ENCODE measurements around the gene CBARP. TPM values are rescaled to one million over a fixed set of nuclear protein-coding genes. Genes with fewer than 3 reads are reported as not detected.
A peak's percentile ranks its signal among the peaks of the same experiment; 100 is the strongest.

CBARP gene
- total and polyA plus RNA-seq, 7 experiments from 2014 or later, result 0.15 to 0.27 TPM; not detected in 5

- H3K9me3 ChIP-seq (ENCODE audit: control insufficient read depth in 2 of 3, low read length in 3 of 3), result no peaks in the 10 kb centered on the region
- no peaks in the 10 kb centered on the region for H3K9me3 Mint-ChIP-seq
- peaks cover 0 to 77% (median 5%) of the 10 kb centered on the region in 3 experiments for H3K36me3 ChIP-seq (ENCODE audit: control insufficient read depth in 2 of 3, insufficient read depth in 3 of 3, low read length in 3 of 3)
- intact Hi-C loops (cut with micrococcal nuclease), result no loop called here
- peaks cover 0 to 1% (median 0%) of the 10 kb centered on the region in 5 donors for H3K36me3 Mint-ChIP-seq
- H3K27me3 ChIP-seq (ENCODE audit: control insufficient read depth in 2 of 2, insufficient read depth in 2 of 2, low read length in 2 of 2), result no peaks in the 10 kb centered on the region
- ATAC-seq (no peak), DNase-seq (no peak)
- H3K4me3 ChIP-seq (ENCODE audit: low read length), result no peak overlapping the region
- no peaks in the 10 kb centered on the region for H3K4me1 ChIP-seq (ENCODE audit: control insufficient read depth in 2 of 2, insufficient read depth in 2 of 2, low read length in 2 of 2)
- H3K27ac Mint-ChIP-seq, result no peak overlapping the region
- ChIA-PET CTCF (no interaction called here), POLR2A (no interaction called here)
- no peaks in the 10 kb centered on the region for H3K27me3 Mint-ChIP-seq
- H3K4me3 Mint-ChIP-seq, result no peak overlapping the region
- peaks cover 0 to 4% (median 0%) of the 10 kb centered on the region in 7 donors for H3K4me1 Mint-ChIP-seq
- no peak overlapping the region for H3K27ac ChIP-seq (ENCODE audit: low read depth, low read length)
These were observed 15.9 kb downstream of the CBARP start for GRCh38 chr19:1221904-1222255.

DNA sequence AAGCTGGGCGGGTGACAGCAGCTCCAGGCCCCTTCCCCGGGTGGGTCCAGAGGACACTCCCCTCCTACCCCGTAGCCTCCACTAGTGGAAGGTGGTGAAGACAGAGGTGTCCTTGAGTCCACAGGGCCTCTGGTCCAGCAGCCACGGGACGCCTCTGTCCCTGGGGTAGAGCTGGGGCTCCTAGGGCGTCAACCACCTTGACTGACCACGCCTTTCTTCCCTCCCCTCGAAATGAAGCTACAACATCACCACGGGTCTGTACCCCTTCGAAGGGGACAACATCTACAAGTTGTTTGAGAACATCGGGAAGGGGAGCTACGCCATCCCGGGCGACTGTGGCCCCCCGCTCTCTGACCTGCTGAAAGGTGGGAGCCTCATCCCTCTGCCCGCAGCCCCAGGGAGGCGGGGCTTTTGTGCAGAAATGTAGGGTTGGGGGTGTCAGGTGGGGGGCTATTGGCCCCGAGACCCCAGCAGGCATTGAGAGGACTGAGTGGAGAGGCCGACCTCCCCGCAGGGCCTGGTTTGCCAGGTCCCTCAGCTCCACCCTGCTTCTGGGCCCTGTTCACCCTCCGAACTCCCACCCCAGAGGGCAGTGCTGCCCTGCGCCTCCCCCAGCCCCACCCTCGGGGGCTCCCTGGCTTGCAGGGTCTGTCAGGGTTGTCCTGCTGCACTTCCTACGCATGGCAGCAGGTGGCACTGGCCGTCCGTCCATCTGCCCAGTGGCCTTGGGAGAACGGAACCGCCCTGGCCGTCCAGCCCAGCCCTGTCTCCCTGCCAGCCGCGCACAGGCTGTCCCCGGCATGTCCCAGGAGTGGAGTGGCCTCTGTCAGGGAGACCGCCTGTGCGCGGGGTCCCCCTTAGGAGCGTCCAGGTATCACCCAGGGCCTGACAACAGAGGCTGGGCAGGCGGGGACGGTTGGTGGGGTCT lies 16.6 kb downstream of the CBARP start:
- peak; percentile 33 for ATAC-seq
- Histone ChIP-seq H3K36me3 (ENCODE audit: control insufficient read depth in 2 of 3, insufficient read depth in 3 of 3, low read length in 3 of 3) (peaks cover 0 to 71% (median 5%) of the 10 kb centered on the region in 3 experiments), H3K27ac (ENCODE audit: low read depth, low read length) (no peak overlapping the region), H3K4me3 (ENCODE audit: low read length) (no peak overlapping the region), H3K27me3 (ENCODE audit: control insufficient read depth in 2 of 2, insufficient read depth in 2 of 2, low read length in 2 of 2) (no peaks in the 10 kb centered on the region), H3K4me1 (ENCODE audit: control insufficient read depth in 2 of 2, insufficient read depth in 2 of 2, low read length in 2 of 2) (no peaks in the 10 kb centered on the region), H3K9me3 (ENCODE audit: control insufficient read depth in 2 of 3, low read length in 3 of 3) (no peaks in the 10 kb centered on the region)
- Mint-ChIP-seq H3K9me3 (no peaks in the 10 kb centered on the region), H3K4me1 (peaks cover 0 to 6% (median 0%) of the 10 kb centered on the region in 7 donors), H3K4me3 (no peak overlapping the region), H3K27me3 (no peaks in the 10 kb centered on the region), H3K36me3 (peaks cover 0 to 1% (median 0%) of the 10 kb centered on the region in 5 donors), H3K27ac (no peak overlapping the region)
- intact Hi-C loops (cut with micrococcal nuclease), result no loop called here
- ChIA-PET CTCF (interaction anchor here (0.6 kb wide), 1 partner anchor 365 kb away, joined by 3 read pairs; no protein-coding TSS in a partner anchor), POLR2A (interaction anchor here (1.1 kb wide), 1 partner anchor 48 kb away, joined by 3 read pairs; the partner anchor contains the start of gene CIRBP)
- no peak for DNase-seq

DNA sequence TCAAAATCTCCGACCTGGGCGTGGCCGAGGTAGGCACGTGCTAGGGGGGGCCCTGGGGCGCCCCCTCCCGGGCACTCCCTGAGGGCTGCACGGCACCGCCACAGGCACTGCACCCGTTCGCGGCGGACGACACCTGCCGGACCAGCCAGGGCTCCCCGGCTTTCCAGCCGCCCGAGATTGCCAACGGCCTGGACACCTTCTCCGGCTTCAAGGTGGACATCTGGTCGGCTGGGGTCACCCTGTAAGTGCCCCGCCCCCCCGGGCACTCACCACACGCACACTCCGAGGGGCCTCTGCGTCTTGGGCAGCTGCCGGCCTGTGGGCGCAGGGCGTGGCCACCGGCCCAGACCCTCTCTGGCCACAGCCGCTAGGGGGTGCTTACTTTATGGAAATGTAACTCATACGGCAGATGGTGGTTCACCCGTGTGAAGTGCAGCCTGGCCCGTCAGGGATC lies 17.3 kb downstream of the CBARP start:
- Histone ChIP-seq H3K27me3 (ENCODE audit: control insufficient read depth in 2 of 2, insufficient read depth in 2 of 2, low read length in 2 of 2) (no peaks in the 10 kb centered on the region), H3K36me3 (ENCODE audit: control insufficient read depth in 2 of 3, insufficient read depth in 3 of 3, low read length in 3 of 3) (peaks cover 0 to 64% (median 5%) of the 10 kb centered on the region in 3 experiments), H3K4me3 (ENCODE audit: low read length) (no peak overlapping the region), H3K4me1 (ENCODE audit: control insufficient read depth in 2 of 2, insufficient read depth in 2 of 2, low read length in 2 of 2) (no peaks in the 10 kb centered on the region), H3K27ac (ENCODE audit: low read depth, low read length) (no peak overlapping the region), H3K9me3 (ENCODE audit: control insufficient read depth in 2 of 3, low read length in 3 of 3) (no peaks in the 10 kb centered on the region)
- Mint-ChIP-seq H3K27ac (no peak overlapping the region), H3K27me3 (no peaks in the 10 kb centered on the region), H3K9me3 (no peaks in the 10 kb centered on the region), H3K36me3 (peaks cover 0 to 1% (median 0%) of the 10 kb centered on the region in 5 donors), H3K4me3 (no peak overlapping the region), H3K4me1 (peaks cover 0 to 6% (median 0%) of the 10 kb centered on the region in 7 donors)
- ATAC-seq, result no peak
- no peak for DNase-seq
- intact Hi-C loops (cut with micrococcal nuclease), result no loop called here
- CTCF ChIA-PET, result no interaction called here
- POLR2A ChIA-PET, result interaction anchor here (1.1 kb wide), 1 partner anchor 49 kb away, joined by 3 read pairs; the partner anchor contains the start of gene CIRBP

DNA sequence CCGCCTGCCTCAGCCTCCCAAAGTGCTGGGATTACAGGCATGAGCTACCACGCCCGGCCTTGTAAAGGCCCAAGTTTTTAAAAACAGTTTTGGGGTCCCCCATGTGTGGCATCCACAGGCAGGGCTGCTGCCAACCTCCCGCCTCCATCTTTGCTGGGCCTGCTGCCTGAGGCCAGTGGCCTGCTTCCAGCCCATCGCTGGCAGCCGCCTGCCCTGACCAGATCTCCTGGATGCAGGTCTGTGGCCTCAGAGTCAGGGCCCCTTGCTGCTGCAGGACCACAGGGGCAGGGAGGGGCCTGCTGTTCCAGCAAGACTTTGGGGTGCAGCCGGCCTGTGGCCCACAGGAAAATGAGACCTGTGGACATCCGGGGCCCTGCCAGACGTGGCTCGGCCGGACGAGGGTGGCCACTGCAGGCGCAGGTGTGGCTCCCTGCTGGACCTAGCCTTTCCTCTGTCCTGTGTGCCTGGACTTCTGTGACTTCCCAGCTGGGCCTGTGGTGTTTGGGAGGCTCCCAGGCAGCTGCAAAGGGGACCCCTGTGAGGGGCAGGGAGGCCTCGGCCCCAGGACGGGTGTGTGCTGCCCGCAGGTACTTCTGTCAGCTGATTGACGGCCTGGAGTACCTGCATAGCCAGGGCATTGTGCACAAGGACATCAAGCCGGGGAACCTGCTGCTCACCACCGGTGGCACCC lies 17.9 kb downstream of the CBARP start:
- Mint-ChIP-seq H3K36me3 (peaks cover 0 to 1% (median 0%) of the 10 kb centered on the region in 5 donors), H3K27ac (no peak overlapping the region), H3K9me3 (no peaks in the 10 kb centered on the region), H3K4me1 (peaks cover 0 to 6% (median 0%) of the 10 kb centered on the region in 7 donors), H3K27me3 (no peaks in the 10 kb centered on the region), H3K4me3 (no peak overlapping the region)
- no peak overlapping the region for H3K4me3 ChIP-seq (ENCODE audit: low read length)
- H3K27ac ChIP-seq (ENCODE audit: low read depth, low read length), result no peak overlapping the region
- H3K4me1 ChIP-seq (ENCODE audit: control insufficient read depth in 2 of 2, insufficient read depth in 2 of 2, low read length in 2 of 2), result no peaks in the 10 kb centered on the region
- H3K36me3 ChIP-seq (ENCODE audit: control insufficient read depth in 2 of 3, insufficient read depth in 3 of 3, low read length in 3 of 3), result peaks cover 0 to 65% (median 5%) of the 10 kb centered on the region in 3 experiments
- no peak for ATAC-seq
- H3K9me3 ChIP-seq (ENCODE audit: control insufficient read depth in 2 of 3, low read length in 3 of 3), result no peaks in the 10 kb centered on the region
- POLR2A ChIA-PET, result interaction anchor here (0.7 kb wide), 1 partner anchor 200 kb away, joined by 3 read pairs; no protein-coding TSS in a partner anchor
- CTCF ChIA-PET, result no interaction called here
- no peaks in the 10 kb centered on the region for H3K27me3 ChIP-seq (ENCODE audit: control insufficient read depth in 2 of 2, insufficient read depth in 2 of 2, low read length in 2 of 2)
- intact Hi-C loops (cut with micrococcal nuclease), result no loop called here
- no peak for DNase-seq

DNA sequence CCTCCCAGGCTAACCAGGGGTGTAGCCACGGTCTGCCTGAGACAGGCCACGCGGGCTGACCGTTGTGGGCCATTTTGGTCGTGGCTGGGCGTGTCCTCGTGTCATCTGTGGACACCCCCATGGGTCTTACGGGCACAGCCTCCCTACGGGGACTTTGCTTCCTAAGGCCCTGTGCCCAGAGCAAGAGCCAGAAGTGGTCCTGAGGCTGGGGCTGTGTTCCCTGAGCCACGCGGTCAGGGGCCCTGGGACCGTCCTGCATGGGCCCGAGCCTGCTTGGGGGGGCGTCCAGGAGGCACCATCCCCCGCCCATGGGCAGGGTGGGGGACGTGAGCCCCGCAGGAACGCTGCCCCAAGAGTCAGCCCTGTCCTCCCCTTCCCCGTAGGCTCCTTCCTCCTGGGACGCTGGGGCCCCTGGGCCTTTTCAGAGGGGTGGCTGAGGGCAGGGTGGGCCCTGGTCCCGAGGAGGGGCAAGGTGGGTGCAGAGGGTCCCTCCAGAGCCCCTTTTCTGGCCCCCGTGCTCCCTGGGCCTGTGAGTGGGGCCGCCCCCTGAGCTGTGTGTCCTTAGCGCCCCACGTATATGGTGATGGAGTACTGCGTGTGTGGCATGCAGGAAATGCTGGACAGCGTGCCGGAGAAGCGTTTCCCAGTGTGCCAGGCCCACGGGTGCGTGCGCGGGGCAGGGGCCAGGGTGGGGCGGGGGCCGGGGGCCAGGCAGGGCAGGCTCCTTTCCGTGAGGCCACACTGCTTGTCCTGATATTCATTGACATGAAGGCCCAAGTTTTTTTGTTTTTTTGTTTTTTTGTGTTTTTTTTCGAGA lies 18.8 kb downstream of the CBARP start:
- CTCF ChIA-PET, result no interaction called here
- H3K27ac Mint-ChIP-seq, result no peak overlapping the region
- no peak for ATAC-seq

GRCh38 chr19:1217366-1217765 lies 20.4 kb downstream of the CBARP start:
- intact Hi-C loops (cut with micrococcal nuclease), result no loop called here

More for the DNA sequence above, 18.8 kb downstream of the CBARP start:
- Histone ChIP-seq H3K36me3 (ENCODE audit: control insufficient read depth in 2 of 3, insufficient read depth in 3 of 3, low read length in 3 of 3) (peaks cover 0 to 56% (median 5%) of the 10 kb centered on the region in 3 experiments), H3K4me3 (ENCODE audit: low read length) (no peak overlapping the region), H3K9me3 (ENCODE audit: control insufficient read depth in 2 of 3, low read length in 3 of 3) (no peaks in the 10 kb centered on the region), H3K27ac (ENCODE audit: low read depth, low read length) (no peak overlapping the region), H3K27me3 (ENCODE audit: control insufficient read depth in 2 of 2, insufficient read depth in 2 of 2, low read length in 2 of 2) (no peaks in the 10 kb centered on the region), H3K4me1 (ENCODE audit: control insufficient read depth in 2 of 2, insufficient read depth in 2 of 2, low read length in 2 of 2) (peaks cover 3 to 8% of the 10 kb centered on the region in 2 donors)
- POLR2A ChIA-PET, result interaction anchor here (0.7 kb wide), 1 partner anchor 199 kb away, joined by 3 read pairs; no protein-coding TSS in a partner anchor
- H3K36me3 Mint-ChIP-seq, result peaks cover 0 to 1% (median under 1%) of the 10 kb centered on the region in 5 donors
- no peak for DNase-seq
- H3K4me1 Mint-ChIP-seq, result peaks cover 4 to 10% (median 5%) of the 10 kb centered on the region in 7 donors
- H3K4me3 Mint-ChIP-seq, result no peak overlapping the region
- intact Hi-C loops (cut with micrococcal nuclease), result no loop called here
- H3K27me3 Mint-ChIP-seq, result no peaks in the 10 kb centered on the region
- H3K9me3 Mint-ChIP-seq, result peaks cover 0 to 1% (median 0%) of the 10 kb centered on the region in 11 donors

More at GRCh38 chr19:1217366-1217765, 20.4 kb downstream of the CBARP start:
- H3K4me3 ChIP-seq (ENCODE audit: low read length), result no peak overlapping the region
- H3K27me3 ChIP-seq (ENCODE audit: control insufficient read depth in 2 of 2, insufficient read depth in 2 of 2, low read length in 2 of 2), result no peaks in the 10 kb centered on the region
- peaks cover 12 to 16% of the 10 kb centered on the region in 2 donors for H3K4me1 ChIP-seq (ENCODE audit: control insufficient read depth in 2 of 2, insufficient read depth in 2 of 2, low read length in 2 of 2)
- no peaks in the 10 kb centered on the region for H3K27me3 Mint-ChIP-seq
- ChIA-PET POLR2A (no interaction called here), CTCF (no interaction called here)
- H3K4me3 Mint-ChIP-seq, result no peak overlapping the region
- peaks cover 0 to 40% (median 5%) of the 10 kb centered on the region in 3 experiments for H3K36me3 ChIP-seq (ENCODE audit: control insufficient read depth in 2 of 3, insufficient read depth in 3 of 3, low read length in 3 of 3)
- H3K27ac Mint-ChIP-seq, result peak overlapping the region in 1 of 9 donors; percentile 47
- H3K4me1 Mint-ChIP-seq, result peaks cover 13 to 21% (median 14%) of the 10 kb centered on the region in 7 donors
- no peaks in the 10 kb centered on the region for H3K9me3 ChIP-seq (ENCODE audit: control insufficient read depth in 2 of 3, low read length in 3 of 3)
- DNase-seq (no peak), ATAC-seq (no peak)
- H3K9me3 Mint-ChIP-seq, result peaks cover 0 to 2% (median 0%) of the 10 kb centered on the region in 11 donors
- H3K27ac ChIP-seq (ENCODE audit: low read depth, low read length), result no peak overlapping the region
- H3K36me3 Mint-ChIP-seq, result peaks cover 0 to 7% (median 5%) of the 10 kb centered on the region in 5 donors

Measured in naive thymus-derived CD4-positive, alpha-beta T cell (primary cell).